ENCODE results near the gene DPP10. TPM values are rescaled to one million over a fixed set of nuclear protein-coding genes. Genes with fewer than 3 reads are reported as not detected.
"Not testable (repeated sequence)": the region's sequence is repeated elsewhere in the genome, so short reads cannot be mapped to it uniquely, and the experiment has no call there.

The DPP10 gene
- total RNA-seq, 3 donors from 2014 or later, result 0.29 to 0.33 (median 0.32) TPM

DNA sequence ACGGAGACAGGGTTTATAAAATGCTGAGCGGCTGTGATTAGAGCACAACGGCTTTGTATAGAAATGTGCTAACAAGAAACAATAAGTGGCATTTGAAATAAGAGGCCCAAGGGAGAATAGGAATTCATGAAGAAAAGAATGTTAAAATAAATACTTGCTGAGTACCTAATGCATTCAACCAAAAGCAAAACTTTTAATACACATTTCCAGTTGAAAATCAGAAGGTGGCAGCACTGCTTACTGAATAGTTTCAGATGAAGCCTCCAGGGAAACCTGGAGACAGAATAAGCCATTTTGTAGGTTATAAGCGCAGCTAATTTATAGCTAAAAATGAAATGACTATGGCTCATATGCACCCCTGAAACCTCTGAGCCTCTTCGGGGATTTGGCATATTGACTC is 286.6 kb downstream of the DPP10 start:
- H3K4me3 ChIP-seq, result no peak overlapping the region
- TF ChIP-seq POLR2AphosphoS5 (IDR thresholded peaks at IDR 0.05), result no peak
- TF ChIP-seq, protein P1, sequence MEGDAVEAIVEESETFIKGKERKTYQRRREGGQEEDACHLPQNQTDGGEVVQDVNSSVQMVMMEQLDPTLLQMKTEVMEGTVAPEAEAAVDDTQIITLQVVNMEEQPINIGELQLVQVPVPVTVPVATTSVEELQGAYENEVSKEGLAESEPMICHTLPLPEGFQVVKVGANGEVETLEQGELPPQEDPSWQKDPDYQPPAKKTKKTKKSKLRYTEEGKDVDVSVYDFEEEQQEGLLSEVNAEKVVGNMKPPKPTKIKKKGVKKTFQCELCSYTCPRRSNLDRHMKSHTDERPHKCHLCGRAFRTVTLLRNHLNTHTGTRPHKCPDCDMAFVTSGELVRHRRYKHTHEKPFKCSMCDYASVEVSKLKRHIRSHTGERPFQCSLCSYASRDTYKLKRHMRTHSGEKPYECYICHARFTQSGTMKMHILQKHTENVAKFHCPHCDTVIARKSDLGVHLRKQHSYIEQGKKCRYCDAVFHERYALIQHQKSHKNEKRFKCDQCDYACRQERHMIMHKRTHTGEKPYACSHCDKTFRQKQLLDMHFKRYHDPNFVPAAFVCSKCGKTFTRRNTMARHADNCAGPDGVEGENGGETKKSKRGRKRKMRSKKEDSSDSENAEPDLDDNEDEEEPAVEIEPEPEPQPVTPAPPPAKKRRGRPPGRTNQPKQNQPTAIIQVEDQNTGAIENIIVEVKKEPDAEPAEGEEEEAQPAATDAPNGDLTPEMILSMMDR (IDR thresholded peaks at IDR 0.05), result peak in 1 of 3 donors; percentile 11
- TF ChIP-seq POLR2A (IDR thresholded peaks at IDR 0.05), result no peak
- no peaks in the 10 kb centered on the region for H3K9me3 ChIP-seq
- no peaks in the 10 kb centered on the region for H3K36me3 ChIP-seq
- DNase-seq (ENCODE audit: low spot score in 2 of 2), result no peak
- intact Hi-C loops (cut with DNase I; ENCODE audit: low total_unique reads), result no loop called here
- no peak overlapping the region for H3K27ac ChIP-seq
- H3K27me3 ChIP-seq, result no peaks in the 10 kb centered on the region
- no peaks in the 10 kb centered on the region for H3K4me1 ChIP-seq

DNA sequence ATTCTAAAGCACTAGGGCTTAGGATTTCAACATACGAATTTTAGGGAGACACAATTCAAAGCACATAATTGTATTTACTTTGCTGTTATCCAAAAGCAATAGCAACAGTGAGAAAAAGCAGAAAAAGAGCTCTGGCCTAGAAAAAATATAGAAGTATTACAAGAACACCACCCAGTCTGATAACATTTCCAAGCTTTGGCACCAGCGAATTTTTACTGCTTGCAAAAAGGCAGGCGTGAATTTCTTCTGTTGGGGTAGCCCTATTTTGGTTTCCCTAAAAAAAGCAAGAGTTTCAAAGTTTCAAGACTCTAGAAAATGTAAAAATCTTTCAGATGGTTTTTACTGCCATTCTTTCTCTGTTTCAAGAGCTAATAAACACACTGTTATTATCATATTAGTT is 292.7 kb downstream of the DPP10 start:
- H3K27me3 ChIP-seq, result no peaks in the 10 kb centered on the region
- H3K27ac ChIP-seq, result no peak overlapping the region
- H3K36me3 ChIP-seq, result no peaks in the 10 kb centered on the region
- TF ChIP-seq POLR2AphosphoS5 (IDR thresholded peaks at IDR 0.05), result no peak
- TF ChIP-seq POLR2A (IDR thresholded peaks at IDR 0.05), result no peak
- TF ChIP-seq, protein P1 (IDR thresholded peaks at IDR 0.05), result no peak
- intact Hi-C loops (cut with DNase I; ENCODE audit: low total_unique reads), result no loop called here
- no peak for DNase-seq (ENCODE audit: low spot score in 2 of 2)
- H3K9me3 ChIP-seq, result no peaks in the 10 kb centered on the region
- no peak overlapping the region for H3K4me3 ChIP-seq
- H3K4me1 ChIP-seq, result no peaks in the 10 kb centered on the region

DNA sequence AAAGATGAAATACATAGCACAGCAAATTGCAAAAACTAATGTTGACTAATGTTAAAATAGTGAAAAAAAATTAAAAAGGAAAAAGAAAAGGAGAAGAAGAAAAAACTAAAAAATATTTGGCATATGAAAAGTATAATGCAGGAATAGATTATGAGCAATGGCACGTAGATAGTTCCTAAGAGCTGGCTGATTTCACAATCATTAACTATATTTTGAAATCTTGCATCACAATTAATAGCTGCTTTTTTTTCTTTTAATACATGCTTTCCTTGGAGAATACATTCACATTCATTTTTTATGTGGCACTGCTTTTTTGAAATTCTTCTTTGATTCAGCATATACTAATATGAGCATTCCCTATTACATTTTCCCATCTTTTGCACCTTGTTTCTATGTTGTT is 299.8 kb downstream of the DPP10 start:
- no peaks in the 10 kb centered on the region for H3K36me3 ChIP-seq
- H3K4me1 ChIP-seq, result no peaks in the 10 kb centered on the region
- no peaks in the 10 kb centered on the region for H3K9me3 ChIP-seq
- no peak overlapping the region for H3K27ac ChIP-seq
- no peaks in the 10 kb centered on the region for H3K27me3 ChIP-seq
- TF ChIP-seq POLR2A (IDR thresholded peaks at IDR 0.05) (no peak), POLR2AphosphoS5 (IDR thresholded peaks at IDR 0.05) (no peak)
- TF ChIP-seq, protein P1 (IDR thresholded peaks at IDR 0.05), result no peak
- intact Hi-C loops (cut with DNase I; ENCODE audit: low total_unique reads), result no loop called here
- DNase-seq (ENCODE audit: low spot score in 2 of 2), result no peak
- H3K4me3 ChIP-seq, result no peak overlapping the region

DNA sequence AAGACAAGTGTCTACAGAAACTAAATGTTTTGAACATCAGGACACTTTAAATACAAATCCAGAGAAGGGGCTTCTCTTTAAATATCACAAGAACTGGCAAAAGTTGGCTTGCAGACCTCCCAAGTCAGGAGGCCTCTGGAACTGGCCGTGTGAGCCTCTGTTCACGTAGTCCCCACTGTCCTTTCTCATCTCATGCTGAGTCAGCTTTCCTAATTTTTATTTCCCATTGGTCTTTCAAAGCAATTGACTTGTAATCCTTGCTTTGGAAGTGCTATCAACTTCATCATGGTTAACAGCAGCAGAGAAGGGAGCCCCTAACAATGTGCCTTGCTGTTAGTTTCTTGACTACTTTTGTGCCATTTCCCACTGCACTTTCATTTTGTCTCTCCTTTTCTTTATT is 303.3 kb downstream of the DPP10 start:
- H3K27ac ChIP-seq, result no peak overlapping the region
- H3K9me3 ChIP-seq, result no peaks in the 10 kb centered on the region
- TF ChIP-seq, protein P1 (IDR thresholded peaks at IDR 0.05), result no peak
- TF ChIP-seq POLR2A (IDR thresholded peaks at IDR 0.05) (no peak), POLR2AphosphoS5 (IDR thresholded peaks at IDR 0.05) (no peak)
- no peak for DNase-seq (ENCODE audit: low spot score in 2 of 2)
- H3K27me3 ChIP-seq, result no peaks in the 10 kb centered on the region
- H3K4me1 ChIP-seq, result no peaks in the 10 kb centered on the region
- no peak overlapping the region for H3K4me3 ChIP-seq
- H3K36me3 ChIP-seq, result no peaks in the 10 kb centered on the region
- intact Hi-C loops (cut with DNase I; ENCODE audit: low total_unique reads), result no loop called here

DNA sequence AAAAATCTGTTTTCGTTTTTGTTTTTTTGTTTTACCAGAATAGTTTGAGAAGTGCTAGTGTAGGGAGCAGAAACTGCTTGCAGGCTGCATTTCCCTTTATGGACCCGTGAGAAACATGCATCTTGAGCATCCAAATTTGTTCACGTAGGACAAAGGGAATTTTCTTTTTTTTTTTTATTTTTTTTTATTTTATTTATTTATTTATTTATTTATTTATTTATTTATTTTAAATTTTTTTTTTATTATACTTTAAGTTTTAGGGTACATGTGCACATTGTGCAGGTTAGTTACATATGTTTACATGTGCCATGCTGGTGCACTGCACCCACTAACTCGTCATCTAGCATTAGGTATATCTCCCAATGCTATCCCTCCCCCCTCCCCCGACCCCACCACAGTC is 305.7 kb downstream of the DPP10 start:
- H3K4me3 ChIP-seq; DNase-seq (ENCODE audit: low spot score in 2 of 2); H3K27me3 ChIP-seq; H3K4me1 ChIP-seq; H3K27ac ChIP-seq; H3K36me3 ChIP-seq; H3K9me3 ChIP-seq; intact Hi-C loops (cut with DNase I; ENCODE audit: low total_unique reads): not testable (repeated sequence)

DNA sequence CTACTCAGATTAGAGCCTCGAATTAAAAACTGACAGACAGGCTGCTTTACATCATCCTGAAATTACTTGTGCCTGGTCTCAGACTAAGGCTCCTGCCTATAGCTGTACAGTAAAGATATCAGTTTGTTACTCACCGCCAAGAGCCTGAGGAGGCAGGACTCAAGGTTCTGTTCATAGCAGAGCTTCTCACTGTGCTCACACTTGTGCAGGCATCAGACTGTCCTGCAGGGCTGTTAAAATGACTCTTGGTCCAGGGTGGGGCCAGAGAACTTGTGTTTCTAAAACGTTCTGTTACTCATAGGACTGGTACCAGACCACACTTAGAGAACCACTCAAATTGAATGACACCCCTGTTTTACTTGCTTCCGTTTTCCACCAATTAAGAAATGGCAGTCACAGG is 310.0 kb downstream of the DPP10 start:
- TF ChIP-seq POLR2AphosphoS5 (IDR thresholded peaks at IDR 0.05) (no peak), POLR2A (IDR thresholded peaks at IDR 0.05) (no peak)
- TF ChIP-seq, protein P1 (IDR thresholded peaks at IDR 0.05), result no peak
- Histone ChIP-seq H3K27ac (no peak overlapping the region), H3K4me3 (no peak overlapping the region), H3K9me3 (no peaks in the 10 kb centered on the region), H3K36me3 (no peaks in the 10 kb centered on the region), H3K4me1 (no peaks in the 10 kb centered on the region), H3K27me3 (no peaks in the 10 kb centered on the region)
- intact Hi-C loops (cut with DNase I; ENCODE audit: low total_unique reads), result no loop called here
- no peak for DNase-seq (ENCODE audit: low spot score in 2 of 2)
